H1 (cell line): Measurements from ENCODE around the gene RTN4. TPM values are rescaled to one million over a fixed set of nuclear protein-coding genes. Genes with fewer than 3 reads are reported as not detected.

ENCODE experiments used
- CTCF ChIA-PET: fragments of 300-600 bp; sonication (Branson Sonifier 250); formaldehyde crosslinking; loops from one replicate; lab custom pipeline; 2021; ENCODE audit not compliant: partially characterized antibody; lab: Charles Lee
- POLR2A ChIA-PET: fragments of 300-600 bp; sonication (Branson Sonifier 250); formaldehyde crosslinking; loops from one replicate; lab custom pipeline; 2021; ENCODE audit warnings: inconsistent platforms; ENCODE audit not compliant: partially characterized antibody; lab: Charles Lee
- DNase-seq, 2 experiments: peaks; one replicate each; pipeline versions ENCODE4 v3.0.0 to v3.0.0-alpha.2; 2010 to 2022; ENCODE audit warnings: low spot score in 2 of 2, low read depth in 1 of 2, mixed read lengths in 1 of 2
- FAIRE-seq: peaks from 2 replicates; lab custom pipeline; 2011; peaks lifted over from hg19 to GRCh38; lab: Jason Lieb, UNC
- H2AFZ ChIP-seq: 2 replicates; pipeline ENCODE4 v1.8.1; 2012; ENCODE audit warnings: low read length, inconsistent platforms
- H2AK5ac ChIP-seq: 2 replicates; pipeline ENCODE4 v1.6.1; 2013; ENCODE audit warnings: low read depth, low read length
- H2BK120ac ChIP-seq: replicated peaks from 2 replicates; pipeline ENCODE3; 2013; ENCODE audit warnings: low read depth, low read length, inconsistent platforms
- H2BK12ac ChIP-seq: 2 replicates; pipeline ENCODE4 v1.6.1; 2013; ENCODE audit warnings: low read depth, low read length
- H2BK15ac ChIP-seq: 2 replicates; pipeline ENCODE4 v1.6.1; 2013; ENCODE audit warnings: low read length
- H2BK20ac ChIP-seq: 2 replicates; pipeline ENCODE4 v1.6.1; 2013; ENCODE audit warnings: low read length
- H2BK5ac ChIP-seq: 2 replicates; pipeline ENCODE4 v1.6.1; 2013; ENCODE audit warnings: low read depth, low read length
- H3K14ac ChIP-seq: 2 replicates; pipeline ENCODE4 v1.6.1; 2013; ENCODE audit warnings: inconsistent platforms; ENCODE audit not compliant: insufficient read length
- H3K18ac ChIP-seq: 2 replicates; pipeline ENCODE4 v1.6.1; 2013; ENCODE audit warnings: low read length; ENCODE audit errors: extremely low read depth
- H3K23ac ChIP-seq: 2 replicates; pipeline ENCODE4 v1.6.1; 2013; ENCODE audit warnings: inconsistent platforms; ENCODE audit not compliant: insufficient read length
- H3K23me2 ChIP-seq: 2 replicates; pipeline ENCODE4 v1.6.1; 2013; ENCODE audit warnings: low read depth, low read length
- H3K27ac ChIP-seq: 2 replicates; pipeline ENCODE4 v1.6.1; 2011; ENCODE audit warnings: low read depth, low read length, inconsistent platforms
- H3K27me3 ChIP-seq, 4 experiments: replicated peaks in 1 of 4; 1 replicate in 1 of 4; 2 replicates in 3 of 4; pipeline versions ENCODE4 v1.6.1 to v1.8.1; 2011 to 2013; ENCODE audit warnings: low read length in 3 of 4, mild to moderate bottlenecking in 3 of 4, inconsistent platforms in 2 of 4, mixed read lengths in 2 of 4, moderate library complexity in 1 of 4; ENCODE audit not compliant: control insufficient read depth in 3 of 4, insufficient read depth in 3 of 4; ENCODE audit errors: extremely low read depth in 1 of 4
- H3K36me3 ChIP-seq, 4 experiments: 2 replicates each; pipeline versions ENCODE4 v1.6.1 to v1.8.1; 2011 to 2013; ENCODE audit warnings: mild to moderate bottlenecking in 4 of 4, low read length in 3 of 4, moderate library complexity in 2 of 4, control low read depth in 1 of 4, inconsistent platforms in 1 of 4; ENCODE audit not compliant: insufficient read depth in 4 of 4, control insufficient read depth in 2 of 4
- H3K4ac ChIP-seq: replicated peaks from 2 replicates; pipeline ENCODE3; 2013; ENCODE audit warnings: low read length, low read depth, mixed read lengths, inconsistent platforms; ENCODE audit not compliant: insufficient read length
- H3K4me1 ChIP-seq, 4 experiments: replicated peaks in 1 of 4; 1 replicate in 1 of 4; 2 replicates in 3 of 4; pipeline versions ENCODE4 v1.6.1 to v1.8.1; 2011 to 2013; ENCODE audit warnings: low read length in 3 of 4, inconsistent platforms in 2 of 4, mixed read lengths in 1 of 4; ENCODE audit not compliant: insufficient read depth in 4 of 4, control insufficient read depth in 3 of 4
- H3K4me2 ChIP-seq, 2 experiments: 2 replicates each; pipeline versions ENCODE4 v1.6.1 to v1.8.1; 2011 to 2013; ENCODE audit warnings: low read depth in 2 of 2, low read length in 2 of 2, control low read depth in 1 of 2, inconsistent platforms in 1 of 2, mild to moderate bottlenecking in 1 of 2; ENCODE audit not compliant: insufficient read depth in 1 of 2
- H3K4me3 ChIP-seq, 4 experiments: fragments of 200-600, 300-600 bp in 1 of 4; sonication (generic), shearing (Covaris generic), sonication (Bioruptor Twin) in 1 of 4; 2 replicates each; pipeline versions ENCODE4 v1.5.1 to v1.8.1; 2011 to 2016; ENCODE audit warnings: low read length in 4 of 4, low read depth in 3 of 4, control low read depth in 2 of 4, inconsistent platforms in 2 of 4, mild to moderate bottlenecking in 2 of 4, mixed read lengths in 1 of 4, moderate library complexity in 1 of 4; ENCODE audit not compliant: insufficient read depth in 2 of 4; ENCODE audit errors: extremely low read depth in 1 of 4
- H3K56ac ChIP-seq: replicated peaks from 2 replicates; pipeline ENCODE3; 2013; ENCODE audit warnings: low read depth, mild to moderate bottlenecking, mixed read lengths, low read length, inconsistent platforms; ENCODE audit not compliant: insufficient read length
- H3K79me1 ChIP-seq: 2 replicates; pipeline ENCODE4 v1.6.1; 2013; ENCODE audit warnings: low read depth, low read length, control low read depth
- H3K79me2 ChIP-seq, 2 experiments: 2 replicates each; pipeline versions ENCODE4 v1.6.1 to v1.8.1; 2012 to 2013; ENCODE audit warnings: low read length in 2 of 2, mild to moderate bottlenecking in 2 of 2, inconsistent platforms in 1 of 2; ENCODE audit not compliant: insufficient read depth in 2 of 2, control insufficient read depth in 1 of 2
- H3K9ac ChIP-seq, 4 experiments: replicated peaks in 1 of 4; 1 replicate in 1 of 4; 2 replicates in 3 of 4; pipeline versions ENCODE4 v1.6.1 to v1.8.1; 2011 to 2013; ENCODE audit warnings: low read depth in 3 of 4, low read length in 3 of 4, control low read depth in 2 of 4, mild to moderate bottlenecking in 2 of 4, moderate library complexity in 2 of 4, inconsistent platforms in 1 of 4; ENCODE audit errors: extremely low read depth in 1 of 4
- H3K9me3 ChIP-seq, 2 experiments: 2 replicates each; pipeline versions ENCODE4 v1.6.1 to v1.8.1; 2012 to 2013; ENCODE audit warnings: mild to moderate bottlenecking in 2 of 2, moderate library complexity in 2 of 2, control low read depth in 1 of 2, inconsistent platforms in 1 of 2, low read depth in 1 of 2, low read length in 1 of 2, mixed read lengths in 1 of 2; ENCODE audit not compliant: insufficient read depth in 2 of 2
- H4K20me1 ChIP-seq, 2 experiments: replicated peaks in 1 of 2; 2 replicates each; pipeline versions ENCODE3 to v1.8.1; 2011 to 2013; ENCODE audit warnings: inconsistent platforms in 2 of 2, low read length in 2 of 2, mild to moderate bottlenecking in 1 of 2; ENCODE audit not compliant: insufficient read depth in 2 of 2, control insufficient read depth in 1 of 2
- H4K5ac ChIP-seq: 2 replicates; pipeline ENCODE4 v1.6.1; 2013; ENCODE audit warnings: low read length, low read depth, mixed read lengths, inconsistent platforms; ENCODE audit not compliant: insufficient read length
- H4K8ac ChIP-seq: 2 replicates; pipeline ENCODE4 v1.8.0; 2013; ENCODE audit warnings: mild to moderate bottlenecking, moderate library complexity, low read length, inconsistent platforms; ENCODE audit not compliant: insufficient read depth; ENCODE audit errors: extremely low read depth
- H4K91ac ChIP-seq: replicated peaks from 2 replicates; pipeline ENCODE3; 2013; ENCODE audit warnings: low read length, mixed read lengths, inconsistent platforms; ENCODE audit not compliant: insufficient read length
- EZH2 ChIP-seq: fragments of 200-600 bp; sonication (generic); IDR thresholded peaks from 2 replicates; pipeline ENCODE4 v1.7.1; 2012; ENCODE audit warnings: low read depth, mild to moderate bottlenecking, moderate library complexity, low read length, inconsistent platforms; ENCODE audit not compliant: severe bottlenecking
- FOSL1 ChIP-seq: IDR thresholded peaks from 2 replicates; pipeline ENCODE4 v1.6.1; 2011; ENCODE audit warnings: mild to moderate bottlenecking, low read depth, low read length, moderate library complexity; ENCODE audit not compliant: insufficient read depth
- GABPA ChIP-seq: IDR thresholded peaks from 2 replicates; pipeline ENCODE4 v1.6.1; 2011; ENCODE audit warnings: mild to moderate bottlenecking, low read length, moderate library complexity, borderline replicate concordance; ENCODE audit not compliant: insufficient read depth
- KDM4A ChIP-seq: IDR thresholded peaks from one replicate; pipeline ENCODE4 v1.7.1; 2012; ENCODE audit warnings: low read depth, mild to moderate bottlenecking, moderate library complexity, low read length, inconsistent platforms; ENCODE audit not compliant: severe bottlenecking
- KDM5A ChIP-seq: fragments of 200-600 bp; IDR thresholded peaks from 2 replicates; pipeline ENCODE4 v1.7.1; 2012; ENCODE audit warnings: mild to moderate bottlenecking, low read length, inconsistent platforms, mixed read lengths
- RBBP5 ChIP-seq: IDR thresholded peaks from 2 replicates; pipeline ENCODE4 v1.7.1; 2012; ENCODE audit warnings: low read depth, mild to moderate bottlenecking, inconsistent platforms, low read length, moderate library complexity, borderline replicate concordance
- SIRT6 ChIP-seq: IDR thresholded peaks from one replicate; pipeline ENCODE4 v1.7.1; 2012; ENCODE audit warnings: low read length, inconsistent platforms
- SP4 ChIP-seq: IDR thresholded peaks from 2 replicates; pipeline ENCODE4 v1.6.1; 2012; ENCODE audit warnings: low read length, inconsistent platforms
- TBP ChIP-seq: IDR thresholded peaks from 2 replicates; pipeline ENCODE4 v1.6.1; 2011; ENCODE audit warnings: low read depth, low read length, improper control_type of control experiment
- WGBS, 2 experiments: shearing (Covaris generic) in 1 of 2; methylation state at CpG; one replicate each; pipeline versions ENCODE4 v1.1.6 to v1.1.7; 2013 to 2015; ENCODE audit warnings: low lambda C conversion rate in 2 of 2, mixed read lengths in 2 of 2, inconsistent platforms in 1 of 2, low coverage in 1 of 2, missing lambda C conversion rate in 1 of 2; ENCODE audit not compliant: insufficient replicate concordance in 2 of 2, insufficient coverage in 1 of 2, insufficient read length in 1 of 2; ENCODE audit errors: extremely low coverage in 1 of 2, missing lambda C conversion rate in 1 of 2; 5-methylcytosine and 5-hydroxymethylcytosine counted together
- polyA plus RNA-seq, 7 experiments: library from polyadenylated mRNA; depleted of rRNA in 3 of 7; stranded (reverse) in 5 of 7; unstranded in 2 of 7; fragments of >200 nt in 5 of 7; fragments of 200-250 nt in 2 of 7; gene quantifications; 1 replicate in 5 of 7; 2 replicates in 1 of 7; 4 replicates in 1 of 7; pipeline versions ENCODE4 v1.2.1 to v1.2.3, GENCODE V29; 2011 to 2013; ENCODE audit warnings: missing spikeins in 2 of 7, mixed read lengths in 2 of 7
- total RNA-seq: library from RNA; stranded (reverse); fragmentation: NEBNext Ultra II Directional; extraction: Animal tissue kit (Norgen Biotek cat#: 25700); gene quantifications from 2 replicates; pipeline ENCODE4 v1.2.1, GENCODE V29; 2021
- TF ChIP-seq, protein P1 (sequence below): IDR thresholded peaks from 2 replicates; pipeline ENCODE4 v1.6.1; 2012; ENCODE audit warnings: inconsistent platforms
- TF ChIP-seq, protein P2 (sequence below), 3 experiments: IDR thresholded peaks; 1 replicate in 2 of 3; 2 replicates in 1 of 3; pipeline versions ENCODE4 v1.5.1 to v1.6.1; 2011; ENCODE audit warnings: low read length in 3 of 3, mild to moderate bottlenecking in 3 of 3, inconsistent platforms in 2 of 3, low read depth in 1 of 3, moderate library complexity in 1 of 3; ENCODE audit not compliant: insufficient read depth in 1 of 3; ENCODE audit errors: control extremely low read depth in 1 of 3

RTN4 gene
- total and polyA plus RNA-seq, 2 of the 8 experiments (the other 6 are each of a cell fraction or from before 2014, with no cell fraction given): 179 to 242 TPM

DNA sequence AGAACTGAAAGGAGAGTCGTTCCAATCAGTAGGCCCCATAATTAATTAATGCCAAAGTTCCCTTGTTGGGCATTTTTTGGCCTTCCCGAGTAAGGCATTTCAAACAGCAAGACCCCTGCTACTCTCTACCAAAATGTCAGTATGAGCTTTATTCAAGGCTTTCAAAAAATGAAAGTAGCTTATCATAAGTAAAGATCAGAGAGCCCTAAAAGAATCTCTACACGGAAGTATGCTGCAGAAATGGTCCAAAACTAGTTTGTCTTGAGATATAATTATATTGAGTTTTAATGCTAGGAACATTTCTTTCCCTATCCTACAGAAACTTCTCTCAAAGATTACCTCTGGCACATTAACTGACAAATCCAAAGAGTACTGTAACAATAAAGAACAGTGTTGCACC lies 43.9 kb downstream of the RTN4 start:
- no peak overlapping the region for H3K4ac ChIP-seq
- no peak overlapping the region for H2BK15ac ChIP-seq
- no peak overlapping the region for H4K91ac ChIP-seq
- no peak overlapping the region for H3K4me2 ChIP-seq
- H3K9me3 ChIP-seq: no peaks in the 10 kb centered on the region
- no peak overlapping the region for H3K56ac ChIP-seq
- no peaks in the 10 kb centered on the region; the same call in 1 of the 2 replicates for H3K23me2 ChIP-seq
- peaks cover 12 to 18% of the 10 kb centered on the region in 2 experiments for H4K20me1 ChIP-seq
- 80% methylated on average over 3 of the region's 3 CpGs; no CpG with 5 or more reads in 1 of the 2 experiments for WGBS, 2 experiments
- no peak overlapping the region for H2BK5ac ChIP-seq
- no peaks in the 10 kb centered on the region for H3K79me1 ChIP-seq
- H3K18ac ChIP-seq: no peak overlapping the region
- H3K14ac ChIP-seq: no peak overlapping the region
- H4K8ac ChIP-seq: no peak overlapping the region
- H2BK120ac ChIP-seq: no peak overlapping the region
- H2BK12ac ChIP-seq: no peak overlapping the region
- FAIRE-seq (no peak), DNase-seq (no peak)
- no peak overlapping the region for H4K5ac ChIP-seq
- POLR2A ChIA-PET: interaction anchor here (1.0 kb wide), 1 partner anchor 42 kb away, joined by 3 read pairs; no protein-coding TSS in a partner anchor
- H3K27me3 ChIP-seq: no peaks in the 10 kb centered on the region
- H3K4me1 ChIP-seq: peaks cover 0 to 9% (median under 1%) of the 10 kb centered on the region in 4 experiments; a peak in 2 of 7 replicates
- H3K79me2 ChIP-seq: peaks cover 3 to 100% of the 10 kb centered on the region in 2 experiments; a peak in 3 of 4 replicates
- H3K23ac ChIP-seq: no peak overlapping the region
- no peak overlapping the region for H2AK5ac ChIP-seq
- no peak overlapping the region for H3K9ac ChIP-seq
- no peaks in the 10 kb centered on the region for H3K36me3 ChIP-seq
- CTCF ChIA-PET: interaction anchor here (0.5 to 1.3 kb wide), 3 partner anchors 10 to 101 kb away, joined by 3 to 4 read pairs (median 3); no protein-coding TSS in a partner anchor
- H2AFZ ChIP-seq: no peak overlapping the region
- H2BK20ac ChIP-seq: no peak overlapping the region
- no peak overlapping the region for H3K4me3 ChIP-seq
- H3K27ac ChIP-seq: no peak overlapping the region
- no peak for TF ChIP-seq SIRT6
- TF ChIP-seq SP4: no peak
- no peak for TF ChIP-seq KDM4A
- TF ChIP-seq RBBP5: no peak
- TF ChIP-seq, protein P1, sequence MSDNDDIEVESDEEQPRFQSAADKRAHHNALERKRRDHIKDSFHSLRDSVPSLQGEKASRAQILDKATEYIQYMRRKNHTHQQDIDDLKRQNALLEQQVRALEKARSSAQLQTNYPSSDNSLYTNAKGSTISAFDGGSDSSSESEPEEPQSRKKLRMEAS: no peak
- no peak for TF ChIP-seq GABPA
- no peak for TF ChIP-seq FOSL1
- TF ChIP-seq TBP: no peak
- TF ChIP-seq, protein P2, sequence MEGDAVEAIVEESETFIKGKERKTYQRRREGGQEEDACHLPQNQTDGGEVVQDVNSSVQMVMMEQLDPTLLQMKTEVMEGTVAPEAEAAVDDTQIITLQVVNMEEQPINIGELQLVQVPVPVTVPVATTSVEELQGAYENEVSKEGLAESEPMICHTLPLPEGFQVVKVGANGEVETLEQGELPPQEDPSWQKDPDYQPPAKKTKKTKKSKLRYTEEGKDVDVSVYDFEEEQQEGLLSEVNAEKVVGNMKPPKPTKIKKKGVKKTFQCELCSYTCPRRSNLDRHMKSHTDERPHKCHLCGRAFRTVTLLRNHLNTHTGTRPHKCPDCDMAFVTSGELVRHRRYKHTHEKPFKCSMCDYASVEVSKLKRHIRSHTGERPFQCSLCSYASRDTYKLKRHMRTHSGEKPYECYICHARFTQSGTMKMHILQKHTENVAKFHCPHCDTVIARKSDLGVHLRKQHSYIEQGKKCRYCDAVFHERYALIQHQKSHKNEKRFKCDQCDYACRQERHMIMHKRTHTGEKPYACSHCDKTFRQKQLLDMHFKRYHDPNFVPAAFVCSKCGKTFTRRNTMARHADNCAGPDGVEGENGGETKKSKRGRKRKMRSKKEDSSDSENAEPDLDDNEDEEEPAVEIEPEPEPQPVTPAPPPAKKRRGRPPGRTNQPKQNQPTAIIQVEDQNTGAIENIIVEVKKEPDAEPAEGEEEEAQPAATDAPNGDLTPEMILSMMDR (IDR thresholded peaks at IDR 0.05; ENCODE audit: control extremely low read depth in 1 of 3, insufficient read depth in 1 of 3, low read depth in 1 of 3, low read length in 3 of 3): no peak
- no peak for TF ChIP-seq EZH2
- TF ChIP-seq KDM5A: no peak
